Tibial nerve (tissue), 3 donors: ENCODE data around the gene SMTNL2.

Source experiments
- POLR2A ChIP-seq, 2 donors: fragments of 450-650 bp; IDR thresholded peaks; one replicate each; pipeline ENCODE4 v1.6.1; 2017; ENCODE audit warnings: antibody characterized with exemption in 2 of 2, mild to moderate bottlenecking in 2 of 2, moderate library complexity in 2 of 2
- TF ChIP-seq, protein P1 (sequence below), 5 experiments: fragments of 200-600 bp in 3 of 5; fragments of 450-650 bp in 2 of 5; sonication (generic) in 3 of 5; IDR thresholded peaks; one replicate each; pipeline ENCODE4 v1.5.1; 2016 to 2019; ENCODE audit warnings: antibody characterized with exemption in 5 of 5, mild to moderate bottlenecking in 3 of 5, moderate library complexity in 2 of 5

DNA sequence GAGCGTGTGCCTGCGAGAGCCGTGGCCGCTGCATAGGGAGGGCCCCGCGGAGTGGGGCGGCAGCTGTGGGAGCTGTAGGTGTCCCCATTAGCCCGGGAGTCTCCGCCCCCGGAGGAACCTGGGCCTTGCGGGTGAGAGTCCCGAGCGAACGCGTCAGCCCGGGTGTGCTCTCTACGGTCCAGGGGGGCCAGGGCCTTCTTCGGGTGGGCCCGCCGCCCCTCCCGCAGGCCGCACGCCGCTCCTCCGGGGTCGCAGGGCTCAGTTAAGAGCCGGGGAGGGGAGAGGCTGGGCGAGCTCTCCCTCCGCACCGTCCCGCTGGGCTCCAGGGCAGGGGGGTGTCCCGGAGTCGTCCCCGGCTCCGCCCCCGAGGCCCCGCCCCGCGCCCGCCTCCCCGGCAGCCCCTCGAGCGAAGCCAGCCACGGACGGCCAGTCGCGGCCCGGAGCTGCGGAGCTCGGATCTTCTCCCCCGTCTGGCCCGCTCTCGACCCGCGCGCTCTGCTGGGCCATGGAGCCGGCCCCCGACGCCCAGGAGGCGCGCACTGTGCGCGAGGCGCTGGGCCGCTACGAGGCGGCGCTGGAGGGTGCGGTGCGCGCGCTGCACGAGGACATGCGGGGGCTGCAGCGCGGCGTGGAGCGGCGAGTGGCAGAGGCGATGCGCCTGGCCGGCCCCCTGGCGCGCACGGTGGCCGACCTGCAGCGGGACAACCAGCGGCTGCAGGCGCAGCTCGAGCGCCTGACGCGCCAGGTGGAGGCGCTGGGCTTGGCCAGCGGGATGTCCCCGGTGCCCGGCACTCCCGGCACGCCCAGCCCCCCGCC lies at the start of gene SMTNL2:
- TF ChIP-seq, protein P1, sequence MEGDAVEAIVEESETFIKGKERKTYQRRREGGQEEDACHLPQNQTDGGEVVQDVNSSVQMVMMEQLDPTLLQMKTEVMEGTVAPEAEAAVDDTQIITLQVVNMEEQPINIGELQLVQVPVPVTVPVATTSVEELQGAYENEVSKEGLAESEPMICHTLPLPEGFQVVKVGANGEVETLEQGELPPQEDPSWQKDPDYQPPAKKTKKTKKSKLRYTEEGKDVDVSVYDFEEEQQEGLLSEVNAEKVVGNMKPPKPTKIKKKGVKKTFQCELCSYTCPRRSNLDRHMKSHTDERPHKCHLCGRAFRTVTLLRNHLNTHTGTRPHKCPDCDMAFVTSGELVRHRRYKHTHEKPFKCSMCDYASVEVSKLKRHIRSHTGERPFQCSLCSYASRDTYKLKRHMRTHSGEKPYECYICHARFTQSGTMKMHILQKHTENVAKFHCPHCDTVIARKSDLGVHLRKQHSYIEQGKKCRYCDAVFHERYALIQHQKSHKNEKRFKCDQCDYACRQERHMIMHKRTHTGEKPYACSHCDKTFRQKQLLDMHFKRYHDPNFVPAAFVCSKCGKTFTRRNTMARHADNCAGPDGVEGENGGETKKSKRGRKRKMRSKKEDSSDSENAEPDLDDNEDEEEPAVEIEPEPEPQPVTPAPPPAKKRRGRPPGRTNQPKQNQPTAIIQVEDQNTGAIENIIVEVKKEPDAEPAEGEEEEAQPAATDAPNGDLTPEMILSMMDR (IDR thresholded peaks at IDR 0.05): no peak
- TF ChIP-seq POLR2A (IDR thresholded peaks at IDR 0.05): no peak
